ENCODE results near the gene WDFY4. TPM values are rescaled to one million over a fixed set of nuclear protein-coding genes. Genes with fewer than 3 reads are reported as not detected.
A peak's percentile ranks its signal among the peaks of the same experiment; 100 is the strongest.

WDFY4 gene
- total RNA-seq, 1 donor from 2014 or later, result 0.25 TPM

GRCh38 chr10:48792687-48793096 lies 108.0 kb downstream of the WDFY4 start:
- H3K9me3 ChIP-seq (ENCODE audit: insufficient read depth, low read depth, low read length), result peaks cover 3% of the 10 kb centered on the region

DNA sequence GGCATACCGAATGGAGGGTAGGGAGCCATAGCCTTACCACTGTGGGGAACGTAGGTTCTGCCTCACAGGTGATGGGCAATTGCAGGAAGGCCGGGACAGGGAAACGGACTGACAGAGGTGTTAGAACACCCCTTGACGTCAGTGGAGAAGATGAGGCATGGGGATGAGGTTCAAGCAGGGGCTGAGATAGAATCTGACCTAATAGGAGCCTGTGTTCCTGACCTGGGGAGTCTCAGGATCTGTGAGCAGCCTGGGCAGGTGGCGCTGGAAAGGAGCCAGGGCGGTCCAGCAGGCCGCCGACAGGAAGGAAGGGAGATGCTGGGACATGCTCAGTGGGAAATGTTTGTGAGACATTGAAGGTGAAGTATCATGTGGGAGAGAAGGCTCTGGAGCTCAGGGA lies 109.4 kb downstream of the WDFY4 start:
- no peaks in the 10 kb centered on the region for H3K36me3 ChIP-seq (ENCODE audit: insufficient read depth, low read length)
- no peak for TF ChIP-seq EZH2 (IDR thresholded peaks at IDR 0.05; ENCODE audit: insufficient read depth, low read length)
- TF ChIP-seq, protein P1, sequence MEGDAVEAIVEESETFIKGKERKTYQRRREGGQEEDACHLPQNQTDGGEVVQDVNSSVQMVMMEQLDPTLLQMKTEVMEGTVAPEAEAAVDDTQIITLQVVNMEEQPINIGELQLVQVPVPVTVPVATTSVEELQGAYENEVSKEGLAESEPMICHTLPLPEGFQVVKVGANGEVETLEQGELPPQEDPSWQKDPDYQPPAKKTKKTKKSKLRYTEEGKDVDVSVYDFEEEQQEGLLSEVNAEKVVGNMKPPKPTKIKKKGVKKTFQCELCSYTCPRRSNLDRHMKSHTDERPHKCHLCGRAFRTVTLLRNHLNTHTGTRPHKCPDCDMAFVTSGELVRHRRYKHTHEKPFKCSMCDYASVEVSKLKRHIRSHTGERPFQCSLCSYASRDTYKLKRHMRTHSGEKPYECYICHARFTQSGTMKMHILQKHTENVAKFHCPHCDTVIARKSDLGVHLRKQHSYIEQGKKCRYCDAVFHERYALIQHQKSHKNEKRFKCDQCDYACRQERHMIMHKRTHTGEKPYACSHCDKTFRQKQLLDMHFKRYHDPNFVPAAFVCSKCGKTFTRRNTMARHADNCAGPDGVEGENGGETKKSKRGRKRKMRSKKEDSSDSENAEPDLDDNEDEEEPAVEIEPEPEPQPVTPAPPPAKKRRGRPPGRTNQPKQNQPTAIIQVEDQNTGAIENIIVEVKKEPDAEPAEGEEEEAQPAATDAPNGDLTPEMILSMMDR (IDR thresholded peaks at IDR 0.05; ENCODE audit: insufficient read depth, low read depth, low read length), result no peak
- no peak overlapping the region for H3K27ac Mint-ChIP-seq (ENCODE audit: unreplicated experiment)
- H3K9ac ChIP-seq (ENCODE audit: low read length), result no peak overlapping the region
- peaks cover 7% of the 10 kb centered on the region for H3K4me1 Mint-ChIP-seq (ENCODE audit: low read depth, unreplicated experiment)
- FAIRE-seq (no peak), DNase-seq (ENCODE audit: low read depth) (no peak)
- H3K27ac ChIP-seq (ENCODE audit: low read depth, low read length), result no peak overlapping the region
- peaks cover 3% of the 10 kb centered on the region for H3K9me3 ChIP-seq (ENCODE audit: insufficient read depth, low read depth, low read length)
- no peak overlapping the region for H3K4me3 Mint-ChIP-seq (ENCODE audit: unreplicated experiment)
- no peaks in the 10 kb centered on the region for H3K79me2 ChIP-seq (ENCODE audit: insufficient read depth, low read length)
- H3K9me3 Mint-ChIP-seq (ENCODE audit: unreplicated experiment), result peaks cover 2% of the 10 kb centered on the region
- no peak overlapping the region for H3K4me3 ChIP-seq (ENCODE audit: insufficient read depth, low read depth, low read length)
- H2AFZ ChIP-seq (ENCODE audit: low read depth, low read length), result no peak overlapping the region
- H3K4me1 ChIP-seq (ENCODE audit: insufficient read depth, low read length), result peaks cover 6% of the 10 kb centered on the region
- no peaks in the 10 kb centered on the region for H3K36me3 Mint-ChIP-seq (ENCODE audit: low read depth, unreplicated experiment)
- no peak overlapping the region for H3K4me2 ChIP-seq (ENCODE audit: low read length)
- no peaks in the 10 kb centered on the region for H3K27me3 ChIP-seq (ENCODE audit: insufficient read depth, low read length)
- peaks cover 30% of the 10 kb centered on the region for H3K27me3 Mint-ChIP-seq (ENCODE audit: low read depth, unreplicated experiment)
- H4K20me1 ChIP-seq (ENCODE audit: insufficient read depth, low read length), result no peaks in the 10 kb centered on the region

More at GRCh38 chr10:48792687-48793096, 108.0 kb downstream of the WDFY4 start:
- Histone ChIP-seq H3K4me2 (ENCODE audit: low read length) (no peak overlapping the region), H3K4me1 (ENCODE audit: insufficient read depth, low read length) (peaks cover 6% of the 10 kb centered on the region), H3K9ac (ENCODE audit: low read length) (no peak overlapping the region), H3K4me3 (ENCODE audit: insufficient read depth, low read depth, low read length) (no peak overlapping the region), H3K36me3 (ENCODE audit: insufficient read depth, low read length) (no peaks in the 10 kb centered on the region), H4K20me1 (ENCODE audit: insufficient read depth, low read length) (no peaks in the 10 kb centered on the region), H3K79me2 (ENCODE audit: insufficient read depth, low read length) (no peaks in the 10 kb centered on the region), H2AFZ (ENCODE audit: low read depth, low read length) (no peak overlapping the region), H3K27me3 (ENCODE audit: insufficient read depth, low read length) (no peaks in the 10 kb centered on the region), H3K27ac (ENCODE audit: low read depth, low read length) (no peak overlapping the region)
- DNase-seq (ENCODE audit: low read depth), result peak; percentile 81
- peak; percentile 13 for FAIRE-seq
- peaks cover 2% of the 10 kb centered on the region for H3K9me3 Mint-ChIP-seq (ENCODE audit: unreplicated experiment)
- no peak overlapping the region for H3K4me3 Mint-ChIP-seq (ENCODE audit: unreplicated experiment)
- H3K27me3 Mint-ChIP-seq (ENCODE audit: low read depth, unreplicated experiment), result peaks cover 34% of the 10 kb centered on the region
- no peaks in the 10 kb centered on the region for H3K36me3 Mint-ChIP-seq (ENCODE audit: low read depth, unreplicated experiment)
- TF ChIP-seq, protein P1 (IDR thresholded peaks at IDR 0.05; ENCODE audit: insufficient read depth, low read depth, low read length), result no peak
- no peak for TF ChIP-seq EZH2 (IDR thresholded peaks at IDR 0.05; ENCODE audit: insufficient read depth, low read length)
- no peak overlapping the region for H3K27ac Mint-ChIP-seq (ENCODE audit: unreplicated experiment)
- peaks cover 7% of the 10 kb centered on the region for H3K4me1 Mint-ChIP-seq (ENCODE audit: low read depth, unreplicated experiment)

DNA sequence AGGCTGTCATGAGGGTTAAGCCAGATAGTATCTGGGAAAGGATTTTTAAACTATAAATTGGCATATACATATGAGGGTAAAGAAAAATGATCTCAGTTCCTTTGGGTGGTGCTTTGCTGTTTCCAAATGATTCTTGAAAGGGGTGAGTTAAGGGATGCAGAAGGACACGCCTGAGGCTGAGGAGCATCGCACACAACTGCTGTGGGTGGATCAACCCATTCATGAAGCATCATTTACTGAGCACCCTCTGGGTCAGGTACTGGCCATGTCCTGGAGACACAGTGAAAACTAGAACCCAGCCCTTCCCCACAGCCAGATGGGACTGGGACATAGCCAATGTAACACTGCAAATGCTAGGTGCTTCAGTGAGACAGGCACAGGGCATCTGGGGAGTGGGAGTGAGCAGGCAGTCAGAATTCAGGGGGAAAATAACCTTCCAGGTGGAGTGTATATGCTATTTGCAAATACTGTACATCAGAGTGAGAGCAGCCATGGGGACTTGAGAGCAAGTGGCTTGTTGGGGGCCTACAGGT lies 112.1 kb downstream of the WDFY4 start:
- Histone ChIP-seq H3K4me2 (ENCODE audit: low read length) (no peak overlapping the region), H3K27ac (ENCODE audit: low read depth, low read length) (no peak overlapping the region), H3K27me3 (ENCODE audit: insufficient read depth, low read length) (no peaks in the 10 kb centered on the region), H3K4me3 (ENCODE audit: insufficient read depth, low read depth, low read length) (no peak overlapping the region), H4K20me1 (ENCODE audit: insufficient read depth, low read length) (no peaks in the 10 kb centered on the region), H3K36me3 (ENCODE audit: insufficient read depth, low read length) (no peaks in the 10 kb centered on the region), H3K9ac (ENCODE audit: low read length) (no peak overlapping the region), H3K79me2 (ENCODE audit: insufficient read depth, low read length) (no peaks in the 10 kb centered on the region), H3K9me3 (ENCODE audit: insufficient read depth, low read depth, low read length) (peaks cover 3% of the 10 kb centered on the region), H2AFZ (ENCODE audit: low read depth, low read length) (no peak overlapping the region), H3K4me1 (ENCODE audit: insufficient read depth, low read length) (peaks cover 5% of the 10 kb centered on the region)
- Mint-ChIP-seq H3K4me3 (ENCODE audit: unreplicated experiment) (no peak overlapping the region), H3K4me1 (ENCODE audit: low read depth, unreplicated experiment) (peaks cover 7% of the 10 kb centered on the region), H3K27me3 (ENCODE audit: low read depth, unreplicated experiment) (peaks cover 14% of the 10 kb centered on the region), H3K36me3 (ENCODE audit: low read depth, unreplicated experiment) (no peaks in the 10 kb centered on the region), H3K9me3 (ENCODE audit: unreplicated experiment) (no peaks in the 10 kb centered on the region), H3K27ac (ENCODE audit: unreplicated experiment) (no peak overlapping the region)
- FAIRE-seq (no peak), DNase-seq (ENCODE audit: low read depth) (no peak)
- no peak for TF ChIP-seq EZH2 (IDR thresholded peaks at IDR 0.05; ENCODE audit: insufficient read depth, low read length)
- TF ChIP-seq, protein P1 (IDR thresholded peaks at IDR 0.05; ENCODE audit: insufficient read depth, low read depth, low read length), result no peak

Data from astrocyte (in vitro differentiated cells and primary cell).